Breast epithelium (tissue), 4 donors: ENCODE data around the gene SLC38A10. TPM values are rescaled to one million over a fixed set of nuclear protein-coding genes. Genes with fewer than 3 reads are reported as not detected.

Experiments
- DNase-seq, 2 donors: peaks; one replicate each; pipeline ENCODE4 v3.0.0-alpha.2; 2019; ENCODE audit warnings: low spot score in 2 of 2
- H3K27ac ChIP-seq, 2 donors: fragments of 200-600 bp; sonication (generic) in 1 of 2; one replicate each; pipeline ENCODE4 v1.5.1; 2016 to 2019; ENCODE audit warnings: mild to moderate bottlenecking in 1 of 2
- H3K27me3 ChIP-seq, 2 donors: fragments of 200-600 bp; sonication (generic) in 1 of 2; one replicate each; pipeline versions ENCODE4 v1.5.1 to v1.6.0; 2017 to 2019; ENCODE audit warnings: control low read depth in 1 of 2, mild to moderate bottlenecking in 1 of 2
- H3K36me3 ChIP-seq: fragments of 200-600 bp; one replicate; pipeline ENCODE4 v1.5.1; 2019
- H3K4me1 ChIP-seq, 2 donors: fragments of 200-600 bp; sonication (generic); one replicate each; pipeline ENCODE4 v1.5.1; 2016 to 2019; ENCODE audit warnings: control low read depth in 1 of 2
- H3K4me3 ChIP-seq, 3 donors: fragments of 200-600 bp; sonication (generic); 1 replicate in 2 of 3; 2 replicates in 1 of 3; pipeline ENCODE4 v1.5.1; 2016 to 2019; ENCODE audit warnings: mild to moderate bottlenecking in 3 of 3, moderate library complexity in 2 of 3
- H3K9me3 ChIP-seq, 2 donors: fragments of 200-600 bp; sonication (generic) in 1 of 2; one replicate each; pipeline ENCODE4 v1.5.1; 2016 to 2019; ENCODE audit warnings: control low read depth in 1 of 2
- CTCF ChIP-seq, 3 donors: fragments of 450-650 bp; IDR thresholded peaks; one replicate each; pipeline ENCODE4 v1.5.1; 2016 to 2017; ENCODE audit warnings: antibody characterized with exemption in 3 of 3, mild to moderate bottlenecking in 3 of 3, moderate library complexity in 3 of 3
- POLR2A ChIP-seq: fragments of 450-650 bp; IDR thresholded peaks from one replicate; pipeline ENCODE4 v1.6.1; 2016; ENCODE audit warnings: antibody characterized with exemption, mild to moderate bottlenecking, moderate library complexity
- POLR2AphosphoS5 ChIP-seq, 3 donors: sonication (generic); formaldehyde crosslinking; IDR thresholded peaks; one replicate each; pipeline ENCODE4 v1.6.1; 2017; ENCODE audit warnings: antibody characterized with exemption in 3 of 3
- intact Hi-C: fragments of 100-400 bp; cut with DNase I; formaldehyde crosslinking; loops from one replicate; pipeline ENCODE4 v1.15.1; 2023; ENCODE audit warnings: low total_unique reads
- total RNA-seq, 3 donors: library from RNA; depleted of rRNA; stranded (reverse); fragments of >200 nt; gene quantifications; one replicate each; pipeline ENCODE4 v1.1.0, GENCODE V29; 2016

SLC38A10 gene
- total RNA-seq, 3 donors from 2014 or later = 52.4 to 104 (median 85.2) TPM

GRCh38 chr17:81286491-81287145, 8.5 kb downstream of the SLC38A10 start:
- peak overlapping the region in 1 of 2 donors; percentile 85 for H3K27ac ChIP-seq
- no peak for DNase-seq
- TF ChIP-seq POLR2AphosphoS5 (IDR thresholded peaks at IDR 0.05) (no peak), CTCF (IDR thresholded peaks at IDR 0.05) (no peak), POLR2A (no peak)
- H3K9me3 ChIP-seq = no peaks in the 10 kb centered on the region
- no peaks in the 10 kb centered on the region for H3K27me3 ChIP-seq
- intact Hi-C loops = no loop called here
- H3K36me3 ChIP-seq = no peaks in the 10 kb centered on the region
- no peaks in the 10 kb centered on the region for H3K4me1 ChIP-seq
- H3K4me3 ChIP-seq = no peak overlapping the region

- peak overlapping the region; percentile 31 to 85 for H3K27ac ChIP-seq
- no peak for DNase-seq
- H3K4me3 ChIP-seq = peak overlapping the region; percentile 29 to 63 (median 38)
- TF ChIP-seq POLR2AphosphoS5 (IDR thresholded peaks at IDR 0.05) (no peak), POLR2A (no peak), CTCF (IDR thresholded peaks at IDR 0.05) (no peak)
- no peaks in the 10 kb centered on the region for H3K9me3 ChIP-seq
- no peaks in the 10 kb centered on the region for H3K36me3 ChIP-seq
- intact Hi-C loops = no loop called here
- no peaks in the 10 kb centered on the region for H3K4me1 ChIP-seq
- no peaks in the 10 kb centered on the region for H3K27me3 ChIP-seq
Measured at GRCh38 chr17:81285894-81286293, 9.2 kb downstream of the SLC38A10 start.

GRCh38 chr17:81285179-81285878, 9.8 kb downstream of the SLC38A10 start:
- Histone ChIP-seq H3K4me1 (no peaks in the 10 kb centered on the region), H3K36me3 (no peaks in the 10 kb centered on the region), H3K4me3 (peak overlapping the region; percentile 29 to 63 (median 38)), H3K9me3 (no peaks in the 10 kb centered on the region), H3K27ac (peak overlapping the region; percentile 31 to 85), H3K27me3 (no peaks in the 10 kb centered on the region)
- DNase-seq = no peak
- intact Hi-C loops = no loop called here
- TF ChIP-seq CTCF (IDR thresholded peaks at IDR 0.05) = no peak
- peak in 1 of 3 donors; percentile 14 for TF ChIP-seq POLR2AphosphoS5 (IDR thresholded peaks at IDR 0.05)

GRCh38 chr17:81282876-81283275, 12.2 kb downstream of the SLC38A10 start:
- Histone ChIP-seq H3K4me1 (no peaks in the 10 kb centered on the region), H3K27me3 (no peaks in the 10 kb centered on the region), H3K27ac (no peak overlapping the region), H3K4me3 (no peak overlapping the region), H3K9me3 (no peaks in the 10 kb centered on the region), H3K36me3 (no peaks in the 10 kb centered on the region)
- intact Hi-C loops = no loop called here
- DNase-seq = no peak
- no peak for TF ChIP-seq POLR2AphosphoS5 (IDR thresholded peaks at IDR 0.05)
- no peak for TF ChIP-seq POLR2A
- no peak for TF ChIP-seq CTCF (IDR thresholded peaks at IDR 0.05)

- TF ChIP-seq POLR2AphosphoS5 (IDR thresholded peaks at IDR 0.05) = no peak
- no peak for TF ChIP-seq POLR2A
- no peak for TF ChIP-seq CTCF (IDR thresholded peaks at IDR 0.05)
Measured at GRCh38 chr17:81282141-81282540, 13.0 kb downstream of the SLC38A10 start.

More at GRCh38 chr17:81282141-81282540, 13.0 kb downstream of the SLC38A10 start:
- Histone ChIP-seq H3K27ac (no peak overlapping the region), H3K36me3 (no peaks in the 10 kb centered on the region), H3K4me1 (no peaks in the 10 kb centered on the region), H3K9me3 (no peaks in the 10 kb centered on the region), H3K4me3 (no peak overlapping the region), H3K27me3 (no peaks in the 10 kb centered on the region)
- intact Hi-C loops = no loop called here
- no peak for DNase-seq
